NCI-H187 (cell line): ENCODE results near the gene TIPARP.
"Not testable (repeated sequence)": the region's sequence is repeated elsewhere in the genome, so short reads cannot be mapped to it uniquely, and the experiment has no call there.

Experiments used
- DNase-seq, 2 experiments: peaks; one replicate each; lab custom pipeline; 2025; lab: John Stamatoyannopoulos, UW

TIPARP gene

DNA sequence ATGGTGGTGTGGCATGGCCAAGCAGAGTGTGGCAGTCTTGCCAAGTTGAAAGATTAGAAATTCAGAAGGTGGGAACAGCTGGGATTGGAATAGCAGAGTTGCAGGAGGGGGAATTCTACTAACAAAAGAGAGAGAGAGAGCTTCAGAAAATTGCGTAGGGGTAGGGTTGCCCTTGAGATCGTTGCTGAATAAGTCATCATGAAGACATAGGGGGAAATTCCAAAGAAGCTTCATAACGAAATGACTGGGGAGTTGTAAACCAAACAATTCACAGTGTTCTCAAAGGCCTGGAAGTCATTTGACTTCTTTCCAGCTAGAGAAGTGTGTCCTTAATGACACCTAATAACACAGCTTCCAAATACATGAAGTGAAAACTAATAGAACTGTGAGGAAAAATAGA, 26.3 kb upstream of the TIPARP start:
- no peak for DNase-seq

- no peak for DNase-seq
These were observed 24.7 kb upstream of the TIPARP start for GRCh38 chr3:156649681-156650080.

DNA sequence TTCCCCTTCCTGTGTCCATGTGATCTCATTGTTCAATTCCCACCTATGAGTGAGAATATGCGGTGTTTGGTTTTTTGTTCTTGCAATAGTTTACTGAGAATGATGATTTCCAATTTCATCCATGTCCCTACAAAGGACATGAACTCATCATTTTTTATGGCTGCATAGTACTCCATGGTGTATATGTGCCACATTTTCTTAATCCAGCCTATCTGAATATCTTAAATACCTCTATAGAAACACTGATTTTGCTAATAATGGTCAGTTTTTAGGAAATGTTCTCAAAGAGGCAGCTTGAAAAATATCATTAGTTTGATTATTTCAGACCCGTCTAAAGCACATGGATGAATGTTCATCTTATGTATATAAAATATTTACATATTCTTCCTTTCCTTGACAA, 21.7 kb upstream of the TIPARP start:
- not testable (repeated sequence) for DNase-seq

DNA sequence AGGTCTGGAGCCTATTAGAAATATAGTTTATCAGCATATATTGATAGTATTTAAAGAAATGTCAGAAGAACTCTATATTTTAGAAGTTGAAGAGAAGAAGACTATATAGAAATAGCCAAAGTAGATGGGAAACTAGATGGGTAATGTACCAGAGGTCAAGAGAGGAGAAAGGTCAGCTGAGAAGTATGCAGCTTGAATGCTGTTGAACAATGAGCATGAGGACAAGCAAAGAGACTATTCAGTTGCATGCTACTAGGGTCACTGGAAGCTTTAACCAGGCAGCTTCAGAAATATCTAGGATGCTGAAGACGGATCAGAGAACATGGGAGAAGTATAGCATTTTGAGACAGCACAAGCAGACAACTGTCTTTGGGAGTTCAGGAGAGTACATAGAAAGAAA, 19.6 kb upstream of the TIPARP start:
- no peak for DNase-seq

- no peak for DNase-seq
These were observed 18.4 kb upstream of the TIPARP start for GRCh38 chr3:156655819-156656550.

DNA sequence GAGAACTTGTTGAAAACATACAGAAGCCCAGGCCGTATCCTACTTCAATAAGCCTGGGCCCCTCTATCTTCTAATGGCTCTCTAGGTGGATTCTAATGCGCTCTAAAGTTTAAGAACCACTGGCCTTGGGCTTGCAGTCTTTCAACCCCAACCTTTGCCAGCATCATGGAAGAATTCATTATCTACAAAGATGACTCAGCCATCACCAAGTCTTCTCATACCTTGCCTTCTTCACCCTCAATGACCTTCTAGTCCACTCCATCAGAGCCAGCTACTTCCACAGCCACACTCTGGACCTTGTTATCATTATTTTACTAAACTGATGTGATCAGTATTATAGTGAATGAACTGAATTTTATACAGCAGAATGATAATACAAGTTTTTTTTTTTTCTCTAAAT, 16.9 kb upstream of the TIPARP start:
- DNase-seq, result no peak

DNA sequence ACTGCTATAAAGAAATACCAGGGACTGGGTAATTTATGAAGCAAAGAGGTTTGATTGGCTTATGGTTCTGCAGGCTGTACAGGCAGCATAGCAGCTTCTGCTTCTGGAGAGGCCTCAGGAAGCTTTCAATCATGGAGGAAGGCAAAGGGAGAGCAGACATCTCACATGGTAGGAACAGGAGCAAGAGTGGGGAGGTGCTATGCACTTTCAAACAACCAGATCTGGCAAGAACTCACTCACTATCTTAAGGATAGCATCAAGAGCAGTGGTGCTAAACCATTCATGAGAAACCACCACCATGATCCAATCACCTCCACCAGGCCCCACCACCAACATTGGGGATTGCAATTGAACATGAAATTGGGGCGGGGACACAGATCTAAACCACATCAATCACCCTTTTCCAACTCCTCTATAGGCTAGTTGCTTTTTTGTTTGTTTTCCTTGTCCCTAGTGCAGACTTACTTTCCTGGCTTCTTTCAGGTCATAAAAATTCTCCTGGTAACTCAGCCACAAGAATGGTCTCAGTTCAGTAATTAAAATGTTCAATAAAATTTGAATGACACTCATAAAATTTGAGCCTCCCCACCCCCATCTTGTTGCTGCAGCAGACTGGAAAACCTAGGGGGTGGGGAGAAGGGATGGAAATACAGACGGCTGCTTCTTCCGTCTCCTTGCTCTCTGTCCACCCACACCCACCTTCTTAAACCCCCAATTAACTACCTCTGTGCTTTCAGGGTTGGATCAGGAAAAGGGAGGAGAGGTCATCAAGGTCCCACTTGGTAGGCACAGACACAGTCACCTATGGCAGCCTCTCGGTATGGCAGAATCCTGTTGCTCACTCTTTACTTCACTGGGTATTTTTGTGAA, 16.3 kb upstream of the TIPARP start:
- DNase-seq, result no peak

GRCh38 chr3:156658732-156659090, 15.7 kb upstream of the TIPARP start:
- no peak for DNase-seq

DNA sequence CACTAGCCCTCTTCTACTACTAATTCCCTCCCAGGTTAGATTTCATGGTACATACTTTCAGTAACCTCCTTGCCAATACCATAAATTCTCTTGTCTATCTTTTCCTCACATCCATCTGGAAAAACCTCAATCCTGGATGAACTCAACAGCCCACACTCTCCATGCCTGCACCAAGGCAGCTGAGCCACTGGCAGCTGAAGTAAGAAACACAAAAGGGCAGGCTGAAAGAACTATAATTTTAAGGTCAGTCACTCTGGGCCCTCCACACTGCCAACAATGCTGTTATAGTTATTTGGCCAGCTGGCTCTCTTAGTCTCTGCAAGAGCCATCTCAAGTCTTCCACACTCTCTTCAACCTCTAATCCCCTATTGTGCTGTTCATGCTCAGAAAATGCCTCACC, 15.1 kb upstream of the TIPARP start:
- no peak for DNase-seq

- no peak for DNase-seq
These were observed 13.2 kb upstream of the TIPARP start for GRCh38 chr3:156661155-156661554.

GRCh38 chr3:156664011-156664830, 10.2 kb upstream of the TIPARP start:
- no peak for DNase-seq

DNA sequence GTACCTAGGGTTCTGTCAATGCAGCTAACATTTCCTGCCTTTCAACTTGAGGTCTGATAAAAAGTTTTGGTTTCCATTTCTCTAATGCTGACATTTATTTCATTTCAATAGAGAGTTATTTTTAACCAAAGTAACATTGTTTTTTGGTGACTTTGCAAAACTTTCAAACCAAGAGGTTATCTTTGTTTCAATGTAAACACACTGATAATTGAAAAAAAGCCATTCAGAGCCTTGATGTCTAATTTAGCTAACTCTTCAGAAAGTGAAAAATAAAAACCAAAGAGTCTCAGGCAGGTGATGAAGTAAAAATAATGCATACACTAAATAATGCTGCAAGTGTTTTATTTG, 9.6 kb upstream of the TIPARP start:
- no peak for DNase-seq

GRCh38 chr3:156665291-156665690, 9.1 kb upstream of the TIPARP start:
- no peak for DNase-seq

- DNase-seq, result no peak
These were observed 8.3 kb upstream of the TIPARP start for GRCh38 chr3:156666073-156666472.

DNA sequence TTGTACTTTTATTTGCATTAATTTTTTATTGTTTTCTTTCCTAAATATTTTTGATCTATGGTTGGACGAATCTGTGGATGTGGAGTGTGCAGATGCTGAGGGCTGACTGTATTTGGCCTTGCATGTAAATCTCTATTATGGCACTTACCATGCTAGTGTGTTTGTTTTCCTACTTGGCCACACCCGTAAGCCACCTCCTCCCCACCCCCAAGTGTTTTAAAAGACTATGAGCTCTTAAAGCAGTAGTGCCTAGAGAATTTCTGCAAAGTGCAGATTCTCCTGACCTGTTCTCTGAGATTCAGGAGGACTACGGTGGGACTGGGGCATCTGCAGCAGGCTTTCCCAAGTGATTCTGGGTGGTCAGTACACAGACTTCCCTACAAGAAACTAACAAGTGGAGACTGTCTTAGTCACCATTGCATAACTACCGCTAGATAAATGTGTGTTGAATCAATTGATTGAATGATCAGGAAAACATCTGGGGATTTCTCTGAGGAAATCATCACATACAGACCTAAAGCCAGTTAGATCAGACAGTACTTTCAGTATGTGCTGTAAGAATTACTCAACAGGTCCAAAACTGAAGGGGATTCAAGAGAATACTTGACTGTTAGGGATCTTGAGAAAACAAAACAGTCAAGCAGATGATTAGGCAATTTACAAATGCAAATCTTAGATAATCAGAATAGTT, 6.2 kb upstream of the TIPARP start:
- DNase-seq, result peak in 1 of 2 experiments; percentile 49

DNA sequence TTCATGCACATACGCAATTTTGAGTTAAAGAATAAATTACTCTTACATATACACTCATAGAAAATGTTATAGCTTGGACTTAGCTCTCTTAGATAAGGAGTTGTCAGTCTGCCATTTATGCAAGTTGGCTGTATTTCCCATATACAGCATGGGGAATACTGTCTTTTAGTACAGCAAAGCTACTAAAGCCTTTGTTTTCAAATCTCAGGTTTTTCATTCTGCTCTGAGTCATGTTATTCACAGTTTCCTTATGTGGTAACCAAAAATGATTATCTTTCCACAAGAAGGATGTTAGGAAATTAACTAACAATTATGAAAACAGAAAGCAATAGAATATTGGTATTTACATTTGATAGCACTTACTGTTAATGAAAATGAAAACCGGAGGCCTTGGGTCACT, 4.3 kb upstream of the TIPARP start:
- DNase-seq, result no peak

- DNase-seq, result no peak
These were observed 3.7 kb upstream of the TIPARP start for GRCh38 chr3:156670652-156671051.

DNA sequence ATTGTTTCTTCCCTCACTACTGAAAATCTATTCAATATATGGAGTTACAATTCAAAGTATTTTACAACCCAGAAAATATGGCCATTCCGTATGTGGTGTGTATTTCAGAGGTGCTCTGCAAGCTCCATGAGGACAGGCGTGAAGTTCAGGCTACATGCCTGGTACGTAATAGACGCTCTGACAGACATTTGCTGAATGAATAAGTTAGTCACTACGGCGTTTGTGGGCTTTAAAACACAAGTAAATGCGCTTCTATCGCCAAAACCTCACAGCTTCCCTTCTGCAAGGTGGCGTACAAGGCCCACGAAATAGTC, 701 bp upstream of the TIPARP start:
- DNase-seq, result no peak

GRCh38 chr3:156674911-156675829, 780 bp downstream of the TIPARP start:
- no peak for DNase-seq

DNA sequence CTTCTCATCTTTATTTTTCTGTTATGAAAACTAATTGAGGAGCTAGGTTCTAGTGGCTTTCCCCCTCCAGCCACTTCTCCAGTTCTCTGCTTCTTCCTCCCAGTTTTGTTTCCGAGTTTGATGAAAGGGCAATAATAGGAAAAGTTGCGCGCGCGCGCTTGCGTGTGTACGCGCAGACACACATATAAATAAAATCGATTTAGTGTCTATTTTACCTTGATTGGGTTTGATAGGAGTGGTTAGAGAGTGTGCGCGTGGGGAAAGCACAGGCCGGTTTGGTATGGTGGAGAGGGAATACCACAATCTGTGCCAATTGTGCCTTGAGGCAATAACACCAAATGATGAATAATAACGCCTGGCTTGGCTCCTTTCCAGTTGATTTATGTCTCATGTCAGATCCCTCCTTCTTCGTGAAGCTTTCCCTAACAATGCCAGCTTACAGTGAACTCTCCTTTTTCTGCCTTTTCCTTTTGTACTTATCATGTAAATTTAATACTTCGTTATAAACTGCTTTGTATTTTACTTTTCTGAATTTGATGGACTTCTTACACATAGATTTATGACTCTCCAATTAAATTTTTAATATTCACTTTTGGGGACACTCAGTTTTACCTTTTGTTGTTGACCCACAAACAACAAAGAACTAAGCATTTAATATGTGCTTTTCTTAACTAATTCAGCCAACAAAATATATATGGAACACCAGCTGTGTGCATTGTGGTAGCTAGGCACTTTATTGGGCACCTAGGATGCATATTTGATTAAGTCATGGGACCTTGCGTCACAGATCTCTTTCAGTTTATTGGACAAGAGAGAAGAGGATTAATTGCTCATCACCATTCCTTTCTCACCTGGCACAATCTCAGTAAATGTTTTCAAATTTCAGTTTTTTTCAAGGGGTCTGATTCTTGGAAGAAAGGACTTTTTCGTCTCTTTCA, 1.7 kb downstream of the TIPARP start:
- DNase-seq, result peak in 1 of 2 experiments; percentile 5
